Measurements from ENCODE around the gene DCP2.

The DCP2 gene

DNA sequence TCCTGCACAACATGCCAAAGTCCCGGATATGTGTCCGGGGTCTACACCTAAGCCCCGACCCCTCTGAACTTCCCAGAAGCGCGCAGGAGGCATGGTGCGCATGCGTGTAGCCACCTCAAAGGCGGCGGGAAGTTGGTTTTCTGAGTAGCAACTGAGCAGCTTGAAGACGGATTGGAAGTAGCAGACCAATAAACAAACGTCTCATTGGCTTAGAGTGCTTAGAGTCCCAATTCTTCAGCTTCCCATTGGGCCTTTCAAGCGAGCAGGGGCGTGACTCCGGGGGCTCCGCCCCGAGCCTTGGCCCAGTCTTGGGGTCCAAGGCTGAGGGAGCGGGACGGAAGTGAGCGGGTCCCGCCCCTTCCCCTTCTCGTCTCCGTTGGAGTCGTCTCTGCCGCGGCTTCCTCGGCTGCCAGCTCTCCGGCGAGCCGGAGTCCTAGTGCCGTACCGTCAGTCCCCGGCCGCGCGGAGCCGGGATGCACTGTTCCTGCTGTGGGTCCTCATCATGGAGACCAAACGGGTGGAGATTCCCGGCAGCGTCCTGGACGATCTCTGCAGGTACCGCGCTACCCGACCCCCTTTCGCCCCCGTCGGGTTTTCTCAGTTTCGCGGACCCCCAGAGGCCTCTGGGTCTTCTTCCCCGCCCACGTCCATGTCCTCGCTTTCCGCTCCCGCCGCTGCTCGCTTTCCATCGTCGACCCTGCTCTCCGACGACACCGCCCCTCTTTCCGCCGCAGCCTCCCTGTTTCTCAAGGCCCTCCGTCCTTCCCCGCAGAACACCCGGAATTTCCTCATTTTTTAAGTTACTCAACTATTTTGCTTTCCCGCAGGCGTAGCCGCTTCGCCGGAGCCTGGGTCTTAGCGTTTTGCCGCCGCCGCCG is at the start of gene DCP2:
Gene DCP2 (plus strand): TSS at position 367 of the 878 bp plus-strand sequence. CDS start 136 bp downstream, at position 503.
- TF ChIP-seq, protein P1, sequence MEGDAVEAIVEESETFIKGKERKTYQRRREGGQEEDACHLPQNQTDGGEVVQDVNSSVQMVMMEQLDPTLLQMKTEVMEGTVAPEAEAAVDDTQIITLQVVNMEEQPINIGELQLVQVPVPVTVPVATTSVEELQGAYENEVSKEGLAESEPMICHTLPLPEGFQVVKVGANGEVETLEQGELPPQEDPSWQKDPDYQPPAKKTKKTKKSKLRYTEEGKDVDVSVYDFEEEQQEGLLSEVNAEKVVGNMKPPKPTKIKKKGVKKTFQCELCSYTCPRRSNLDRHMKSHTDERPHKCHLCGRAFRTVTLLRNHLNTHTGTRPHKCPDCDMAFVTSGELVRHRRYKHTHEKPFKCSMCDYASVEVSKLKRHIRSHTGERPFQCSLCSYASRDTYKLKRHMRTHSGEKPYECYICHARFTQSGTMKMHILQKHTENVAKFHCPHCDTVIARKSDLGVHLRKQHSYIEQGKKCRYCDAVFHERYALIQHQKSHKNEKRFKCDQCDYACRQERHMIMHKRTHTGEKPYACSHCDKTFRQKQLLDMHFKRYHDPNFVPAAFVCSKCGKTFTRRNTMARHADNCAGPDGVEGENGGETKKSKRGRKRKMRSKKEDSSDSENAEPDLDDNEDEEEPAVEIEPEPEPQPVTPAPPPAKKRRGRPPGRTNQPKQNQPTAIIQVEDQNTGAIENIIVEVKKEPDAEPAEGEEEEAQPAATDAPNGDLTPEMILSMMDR (IDR thresholded peaks at IDR 0.05; ENCODE audit: control insufficient read depth, extremely low read depth, insufficient read depth): no peak
- H3K4me3 ChIP-seq (ENCODE audit: low read depth, low read length): peak within 1 kb of the TSS; percentile 95
- DNase-seq (ENCODE audit: low read depth): peak; percentile 99

DNA sequence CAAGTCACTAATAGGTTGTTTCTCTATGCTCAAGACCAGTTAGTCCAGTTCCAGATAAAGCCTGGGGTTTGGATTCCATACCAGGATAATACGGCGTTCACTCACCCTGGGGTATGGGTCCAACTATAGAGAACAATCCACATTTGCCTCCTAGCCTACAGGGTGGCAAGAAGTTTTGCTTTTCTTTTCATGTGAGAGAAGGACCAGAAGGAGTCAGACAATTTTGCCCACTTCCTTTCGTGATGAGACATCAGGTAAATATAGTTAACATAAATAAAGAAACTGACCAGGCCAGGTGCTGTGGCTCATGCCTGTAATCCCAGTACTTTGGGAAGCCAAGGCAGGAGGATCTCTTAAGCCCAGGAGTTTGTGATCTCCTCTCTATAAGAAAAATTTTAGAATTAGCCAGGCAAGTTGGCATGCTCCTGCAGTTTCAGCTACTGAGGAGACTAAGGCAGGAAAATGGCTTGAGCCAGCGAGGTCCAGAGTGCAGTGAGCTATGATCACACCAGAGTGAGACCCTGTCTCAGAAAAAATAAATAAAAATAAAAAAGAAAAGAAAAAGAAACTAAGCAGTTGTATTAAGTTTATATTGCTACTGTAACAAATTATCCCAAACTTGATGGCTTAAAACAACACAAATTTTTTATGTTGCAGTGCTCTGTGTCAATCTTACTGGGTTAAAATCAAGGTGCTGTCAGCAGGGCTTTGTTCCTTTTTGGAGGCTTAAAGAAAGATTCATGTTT is 47.1 kb upstream of the DCP2 start:
- TF ChIP-seq, protein P1 (IDR thresholded peaks at IDR 0.05; ENCODE audit: control insufficient read depth, extremely low read depth, insufficient read depth): no peak
- no peak for DNase-seq (ENCODE audit: low read depth)
- no peak overlapping the region for H3K4me3 ChIP-seq (ENCODE audit: low read depth, low read length)

DNA sequence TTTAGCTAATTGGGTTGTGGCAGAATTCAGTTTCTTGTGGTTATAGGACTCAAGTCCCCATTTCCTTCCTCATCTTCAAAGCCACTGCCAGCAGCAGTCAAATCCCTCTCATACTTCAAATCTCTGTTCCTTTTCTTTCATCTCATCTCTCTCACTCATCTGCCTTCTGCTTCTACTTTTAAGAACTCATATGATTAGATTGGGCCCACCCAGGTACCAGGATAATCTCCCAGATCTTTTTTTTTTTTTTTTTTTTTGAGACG is 46.6 kb upstream of the DCP2 start:
- TF ChIP-seq, protein P1 (IDR thresholded peaks at IDR 0.05; ENCODE audit: control insufficient read depth, extremely low read depth, insufficient read depth): no peak
- H3K4me3 ChIP-seq (ENCODE audit: low read depth, low read length): no peak overlapping the region
- DNase-seq (ENCODE audit: low read depth): no peak

DNA sequence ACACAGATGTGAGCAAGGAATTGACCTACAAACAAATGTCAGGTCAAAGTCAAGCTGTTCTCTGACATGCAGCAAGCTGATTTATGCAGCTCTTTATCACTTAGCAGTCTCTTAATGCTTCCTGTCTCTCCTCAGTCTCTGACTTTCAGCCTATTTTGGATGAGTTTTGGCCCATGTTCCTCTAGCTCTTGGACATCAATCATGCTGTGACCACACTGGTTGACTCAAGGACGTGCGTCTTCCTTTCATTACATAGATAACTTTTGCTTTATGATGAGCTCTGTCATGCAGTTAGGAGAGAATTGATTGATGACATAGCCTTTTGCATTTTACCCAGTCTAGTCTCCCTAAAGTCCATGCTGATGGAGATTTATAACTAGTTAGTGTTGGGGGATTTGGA is 45.1 kb upstream of the DCP2 start:
- no peak for DNase-seq (ENCODE audit: low read depth)
- no peak overlapping the region for H3K4me3 ChIP-seq (ENCODE audit: low read depth, low read length)
- TF ChIP-seq, protein P1 (IDR thresholded peaks at IDR 0.05; ENCODE audit: control insufficient read depth, extremely low read depth, insufficient read depth): no peak

DNA sequence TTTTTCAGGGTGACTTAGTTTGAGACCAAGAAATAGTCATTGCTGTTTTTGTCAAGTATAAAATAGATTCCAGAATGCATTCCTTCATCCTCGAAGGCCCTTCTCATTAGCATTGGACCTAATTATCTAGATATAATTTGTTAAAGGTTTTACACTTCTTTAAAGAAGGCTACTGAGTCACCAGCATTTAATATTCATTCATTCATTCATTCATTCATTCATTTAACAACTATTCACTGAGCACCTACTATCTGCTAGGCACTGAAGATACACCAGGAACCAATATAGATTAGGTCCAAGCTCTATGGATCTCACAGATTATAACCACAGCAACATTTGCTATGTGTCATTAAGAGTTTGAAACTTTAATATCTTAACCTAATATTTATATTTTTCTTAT is 43.5 kb upstream of the DCP2 start:
- TF ChIP-seq, protein P1 (IDR thresholded peaks at IDR 0.05; ENCODE audit: control insufficient read depth, extremely low read depth, insufficient read depth): no peak
- no peak overlapping the region for H3K4me3 ChIP-seq (ENCODE audit: low read depth, low read length)
- no peak for DNase-seq (ENCODE audit: low read depth)

DNA sequence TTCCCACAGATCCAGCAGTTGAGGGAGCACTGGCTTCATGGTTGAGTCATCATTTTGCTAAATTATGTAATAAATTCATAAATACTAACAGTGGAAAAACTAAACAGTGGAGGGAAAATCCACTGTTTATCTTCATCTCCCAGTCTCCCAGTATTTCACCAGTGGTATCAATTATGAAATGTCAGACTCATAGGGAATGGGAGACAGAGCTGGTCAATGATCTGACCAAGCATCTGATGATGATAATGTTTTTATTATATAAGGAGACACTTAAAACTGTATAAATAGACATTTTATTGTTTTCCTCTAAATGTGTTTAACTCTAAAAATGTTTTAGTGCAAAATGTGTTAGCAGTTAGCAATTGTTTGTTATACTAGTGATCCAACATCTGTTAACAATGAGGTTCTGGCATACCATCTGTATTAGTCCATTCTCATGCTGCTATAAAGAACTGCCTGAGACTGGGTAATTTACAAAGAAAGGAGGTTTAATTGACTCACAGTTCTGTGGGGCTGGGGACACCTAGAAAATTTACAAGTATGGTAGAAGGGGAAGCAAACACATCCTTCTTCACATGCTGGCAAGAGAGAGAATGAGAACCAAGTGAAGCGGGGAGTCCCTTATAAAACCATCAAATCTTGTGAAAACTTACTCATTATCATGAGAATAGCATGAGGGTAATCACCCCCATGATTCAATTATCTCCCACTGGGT is 42.8 kb upstream of the DCP2 start:
- no peak overlapping the region for H3K4me3 ChIP-seq (ENCODE audit: low read depth, low read length)
- DNase-seq (ENCODE audit: low read depth): no peak
- TF ChIP-seq, protein P1 (IDR thresholded peaks at IDR 0.05; ENCODE audit: control insufficient read depth, extremely low read depth, insufficient read depth): no peak
